Tibial nerve (tissue), 4 donors: ENCODE measurements around the gene PRRT1.

Experiments used
- CTCF ChIP-seq, 5 experiments: fragments of 200-600 bp in 3 of 5; fragments of 450-650 bp in 2 of 5; sonication (generic) in 3 of 5; IDR thresholded peaks; one replicate each; pipeline ENCODE4 v1.5.1; 2016 to 2019; ENCODE audit warnings: antibody characterized with exemption in 5 of 5, mild to moderate bottlenecking in 3 of 5, moderate library complexity in 2 of 5
- EP300 ChIP-seq, 2 donors: sonication (generic); formaldehyde crosslinking; IDR thresholded peaks; one replicate each; pipeline ENCODE4 v1.6.1; 2017; ENCODE audit warnings: antibody characterized with exemption in 2 of 2, mild to moderate bottlenecking in 1 of 2
- POLR2A ChIP-seq, 2 donors: fragments of 450-650 bp; IDR thresholded peaks; one replicate each; pipeline ENCODE4 v1.6.1; 2017; ENCODE audit warnings: antibody characterized with exemption in 2 of 2, mild to moderate bottlenecking in 2 of 2, moderate library complexity in 2 of 2

DNA sequence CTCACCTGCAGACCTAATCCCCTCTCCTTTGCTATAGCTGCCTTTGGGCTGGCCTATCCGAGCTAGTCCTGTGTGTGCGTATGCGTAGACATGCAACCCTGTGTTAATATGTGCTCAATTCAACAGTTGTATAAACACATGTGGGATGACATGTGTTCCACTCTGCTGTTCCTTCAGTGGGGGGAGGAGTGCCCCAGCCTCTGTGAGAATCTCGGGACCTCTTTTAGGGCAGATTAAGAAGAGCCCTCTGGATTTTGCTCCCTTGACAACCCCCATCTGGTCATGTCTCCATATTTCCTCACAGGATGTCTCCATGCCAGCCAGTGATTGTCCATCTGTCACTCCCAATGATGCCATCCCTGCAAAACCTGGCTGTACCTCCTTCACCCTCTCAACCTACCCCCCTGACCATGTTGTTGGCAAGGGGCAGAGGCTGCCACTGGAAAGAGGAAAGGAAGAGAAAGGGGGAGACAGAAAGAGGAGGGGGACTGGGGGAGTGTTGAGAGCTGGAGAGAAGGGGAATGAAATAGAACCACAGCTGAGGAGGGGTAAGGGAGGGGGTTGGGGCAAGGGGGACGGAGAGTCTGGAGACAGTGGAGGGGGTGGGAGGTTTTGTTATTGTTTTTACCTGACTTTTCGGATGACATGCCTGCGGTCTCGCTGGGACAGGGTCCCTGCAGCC is 417 bp downstream of the PRRT1 start:
- no peak for TF ChIP-seq CTCF (IDR thresholded peaks at IDR 0.05)
- no peak for TF ChIP-seq POLR2A (IDR thresholded peaks at IDR 0.05)
- TF ChIP-seq EP300 (IDR thresholded peaks at IDR 0.05): no peak
